ENCODE data around the gene LIPJ.
A peak's percentile ranks its signal among the peaks of the same experiment; 100 is the strongest.

LIPJ gene

GRCh38 chr10:88586462-88586861, at the start of gene LIPJ:
Gene LIPJ (plus strand): TSS chr10:88586762. CDS start chr10:88590688, 3,926 bp downstream.
- DNase-seq = no peak
- intact Hi-C loops (cut with DNase I) = no loop called here

- intact Hi-C loops (cut with DNase I) = no loop called here
Measured at GRCh38 chr10:88537322-88537721, 49.2 kb upstream of the LIPJ start.

GRCh38 chr10:88538048-88538447, 48.5 kb upstream of the LIPJ start:
- intact Hi-C loops (cut with DNase I) = no loop called here
- no peak for DNase-seq

More at GRCh38 chr10:88537322-88537721, 49.2 kb upstream of the LIPJ start:
- DNase-seq = no peak

GRCh38 chr10:88540351-88540750, 46.2 kb upstream of the LIPJ start:
- DNase-seq = no peak
- intact Hi-C loops (cut with DNase I) = no loop called here

- intact Hi-C loops (cut with DNase I) = no loop called here
- no peak for DNase-seq
Measured at GRCh38 chr10:88541116-88541626, 45.4 kb upstream of the LIPJ start.

- DNase-seq = no peak
- intact Hi-C loops (cut with DNase I) = no loop called here
Measured at GRCh38 chr10:88542522-88542921, 44.0 kb upstream of the LIPJ start.

GRCh38 chr10:88544140-88544870, 42.3 kb upstream of the LIPJ start:
- DNase-seq = no peak
- intact Hi-C loops (cut with DNase I) = no loop called here

- intact Hi-C loops (cut with DNase I) = no loop called here
- no peak for DNase-seq
Measured at GRCh38 chr10:88545359-88545758, 41.2 kb upstream of the LIPJ start.

GRCh38 chr10:88546497-88546896, 40.1 kb upstream of the LIPJ start:
- intact Hi-C loops (cut with DNase I) = no loop called here

GRCh38 chr10:88551246-88551645, 35.3 kb upstream of the LIPJ start:
- intact Hi-C loops (cut with DNase I) = loop anchor here (5.0 to 10.0 kb wide), 2 partner anchors 146 to 689 kb away; partner anchors contain the start of genes KLLN and PTEN
- no peak for DNase-seq

More at GRCh38 chr10:88546497-88546896, 40.1 kb upstream of the LIPJ start:
- DNase-seq = no peak

- DNase-seq = peak in 5 of 10 donors; percentile 14 to 62 (median 40)
Measured at GRCh38 chr10:88553116-88553752, 33.3 kb upstream of the LIPJ start.

GRCh38 chr10:88555190-88555908, 31.2 kb upstream of the LIPJ start:
- intact Hi-C loops (cut with DNase I) = loop anchor here (10.0 kb wide), 1 partner anchor 151 kb away; no protein-coding TSS in a partner anchor

More at GRCh38 chr10:88553116-88553752, 33.3 kb upstream of the LIPJ start:
- intact Hi-C loops (cut with DNase I) = loop anchor here (5.0 to 10.0 kb wide), 2 partner anchors 148 to 691 kb away; partner anchors contain the start of genes KLLN and PTEN

GRCh38 chr10:88557256-88557655, 29.3 kb upstream of the LIPJ start:
- intact Hi-C loops (cut with DNase I) = loop anchor here (10.0 kb wide), 1 partner anchor 152 kb away; no protein-coding TSS in a partner anchor
- no peak for DNase-seq

More at GRCh38 chr10:88555190-88555908, 31.2 kb upstream of the LIPJ start:
- DNase-seq = no peak

GRCh38 chr10:88557658-88558057, 28.9 kb upstream of the LIPJ start:
- no peak for DNase-seq
- intact Hi-C loops (cut with DNase I) = loop anchor here (10.0 kb wide), 1 partner anchor 153 kb away; no protein-coding TSS in a partner anchor

- intact Hi-C loops (cut with DNase I) = loop anchor here (10.0 kb wide), 1 partner anchor 253 kb away; no protein-coding TSS in a partner anchor
- no peak for DNase-seq
Measured at GRCh38 chr10:88562152-88562551, 24.4 kb upstream of the LIPJ start.

- intact Hi-C loops (cut with DNase I) = loop anchor here (10.0 kb wide), 1 partner anchor 250 kb away; no protein-coding TSS in a partner anchor
- DNase-seq = no peak
Measured at GRCh38 chr10:88565072-88565471, 21.5 kb upstream of the LIPJ start.

- intact Hi-C loops (cut with DNase I) = no loop called here
Measured at GRCh38 chr10:88582411-88582805, 4.2 kb upstream of the LIPJ start.

GRCh38 chr10:88582806-88583583, 3.6 kb upstream of the LIPJ start, which contains the start of gene RNLS:
Gene RNLS (minus strand): TSS chr10:88583318.
- intact Hi-C loops (cut with DNase I) = no loop called here

More at GRCh38 chr10:88582411-88582805, 4.2 kb upstream of the LIPJ start:
- no peak for DNase-seq

GRCh38 chr10:88583584-88583957, 3.0 kb upstream of the LIPJ start:
- intact Hi-C loops (cut with DNase I) = no loop called here
- no peak for DNase-seq

More at GRCh38 chr10:88582806-88583583, 3.6 kb upstream of the LIPJ start, which contains the start of gene RNLS:
- peak; percentile 63 to 96 (median 80) for DNase-seq

All from posterior cingulate gyrus (tissue), 11 donors.